OCI-LY7 (cell line): ENCODE results near the gene HNRNPU. TPM values are rescaled to one million over a fixed set of nuclear protein-coding genes. Genes with fewer than 3 reads are reported as not detected.

Experiments used
- BruUV-seq: library from RNA; stranded (reverse); fragments of 400-500 nt; replicated peaks from 2 replicates; lab custom pipeline; 2021; lab: Mats Ljungman, UMichigan
- CTCF ChIA-PET: fragments of 300-600 bp; sonication (Branson Sonifier 250); formaldehyde crosslinking; loops from one replicate; lab custom pipeline; 2022; ENCODE audit warnings: antibody characterized with exemption; ENCODE audit not compliant: unreplicated experiment; lab: Charles Lee
- POLR2A ChIA-PET: fragments of 300-600 bp; sonication (Branson Sonifier 250); formaldehyde crosslinking; loops from one replicate; lab custom pipeline; 2022; ENCODE audit warnings: antibody characterized with exemption; lab: Charles Lee
- DNase-seq: peaks from one replicate; pipeline ENCODE4 v3.0.0-alpha.2; 2015; ENCODE audit warnings: low spot score
- H2AFZ ChIP-seq: fragments of 200-600 bp; sonication (generic), shearing (Covaris generic); 2 replicates; pipeline ENCODE4 v1.6.1; 2014; ENCODE audit warnings: mild to moderate bottlenecking, antibody characterized with exemption, low read length, moderate library complexity
- H3K27ac ChIP-seq: fragments of 200-600 bp; sonication (generic); 2 replicates; pipeline ENCODE4 v1.5.1; 2014; ENCODE audit warnings: mixed run types, low read depth, mild to moderate bottlenecking, moderate library complexity, low read length, inconsistent platforms; ENCODE audit not compliant: poor library complexity, severe bottlenecking
- H3K36me3 ChIP-seq: fragments of 200-600 bp; sonication (generic); 2 replicates; pipeline ENCODE4 v1.6.1; 2014; ENCODE audit warnings: mild to moderate bottlenecking, antibody characterized with exemption, low read length, moderate library complexity, mixed read lengths; ENCODE audit not compliant: insufficient read depth
- H3K4me1 ChIP-seq: fragments of 200-600 bp; sonication (generic); 2 replicates; pipeline ENCODE4 v1.5.1; 2014; ENCODE audit warnings: mild to moderate bottlenecking, low read length; ENCODE audit not compliant: insufficient read depth, poor library complexity, severe bottlenecking
- H3K4me2 ChIP-seq: fragments of 200-600 bp; sonication (generic); 2 replicates; pipeline ENCODE4 v1.6.1; 2014; ENCODE audit warnings: mild to moderate bottlenecking, low read length
- H3K4me3 ChIP-seq: fragments of 200-600 bp; sonication (generic); 2 replicates; pipeline ENCODE4 v1.5.1; 2014; ENCODE audit warnings: mild to moderate bottlenecking, low read depth, low read length; ENCODE audit not compliant: poor library complexity, severe bottlenecking
- H3K79me2 ChIP-seq: fragments of 200-600 bp; sonication (generic); 2 replicates; pipeline ENCODE4 v1.6.1; 2016; ENCODE audit warnings: low read depth, mild to moderate bottlenecking, low read length, moderate library complexity, mixed read lengths; ENCODE audit not compliant: insufficient read depth
- H3K9me2 ChIP-seq: fragments of 200-600 bp; sonication (generic); 2 replicates; pipeline ENCODE4 v1.6.1; 2016; ENCODE audit warnings: mild to moderate bottlenecking, low read length, mixed read lengths; ENCODE audit not compliant: insufficient read depth
- H3K9me3 ChIP-seq: fragments of 200-600 bp; sonication (generic); 2 replicates; pipeline ENCODE4 v1.6.1; 2014; ENCODE audit warnings: mild to moderate bottlenecking, mixed run types, low read length, mixed read lengths
- H4K20me1 ChIP-seq: fragments of 200-600 bp; sonication (generic); 2 replicates; pipeline ENCODE4 v1.6.1; 2014; ENCODE audit warnings: mild to moderate bottlenecking, antibody characterized with exemption, low read length, moderate library complexity, mixed read lengths; ENCODE audit not compliant: insufficient read depth
- EZH2phosphoT487 ChIP-seq: fragments of 200-600 bp; sonication (generic); IDR thresholded peaks from 2 replicates; pipeline ENCODE4 v1.6.1; 2018; ENCODE audit warnings: low read depth, borderline replicate concordance, mild to moderate bottlenecking, mixed run types, antibody characterized with exemption, low read length, moderate library complexity, mixed read lengths
- intact Hi-C: fragments of 100-400 bp; cut with micrococcal nuclease; formaldehyde crosslinking; loops from one replicate; pipeline ENCODE4 v1.10.0; 2022; ENCODE audit not compliant: unreplicated experiment
- total RNA-seq, 2 experiments: library from RNA; depleted of rRNA in 1 of 2; stranded (reverse); fragments of >200 nt in 1 of 2; shearing (Covaris generic) in 1 of 2; gene quantifications; 2 replicates each; pipeline ENCODE4 v1.2.3, GENCODE V29; 2014 to 2022
- TF ChIP-seq, protein P1 (sequence below): fragments of 200-600 bp; sonication (generic); conservative IDR thresholded peaks from 2 replicates; pipeline ENCODE4 v1.5.1; 2014; ENCODE audit warnings: mild to moderate bottlenecking, antibody characterized with exemption, low read length, moderate library complexity, mixed read lengths

Gene HNRNPU
- total RNA-seq, 2 experiments from 2014 or later: 426 to 650 TPM

DNA sequence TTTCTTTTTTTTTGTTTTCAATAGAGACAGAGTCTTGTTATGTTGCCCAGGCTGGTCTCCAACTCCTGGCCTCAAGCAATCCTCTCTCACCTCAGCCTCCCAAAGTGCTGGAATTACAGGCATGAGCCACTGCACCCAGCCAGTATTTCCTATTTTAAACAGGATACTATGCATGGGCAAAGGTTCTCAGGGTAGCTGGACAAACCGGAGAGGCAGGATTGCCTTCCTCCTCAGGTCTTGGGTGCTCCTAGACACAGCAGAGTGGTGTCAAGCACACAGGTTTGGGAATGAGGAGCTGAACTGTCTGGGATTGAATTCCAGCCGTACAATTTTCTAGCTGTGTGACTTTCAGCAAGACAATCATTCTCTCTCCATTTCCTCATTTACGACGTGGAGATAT is 22.9 kb upstream of the HNRNPU start:
- Histone ChIP-seq H3K9me2 (no peaks in the 10 kb centered on the region), H4K20me1 (no peaks in the 10 kb centered on the region), H3K79me2 (no peaks in the 10 kb centered on the region), H3K27ac (no peak overlapping the region), H2AFZ (no peak overlapping the region), H3K4me2 (no peak overlapping the region), H3K4me3 (no peak overlapping the region), H3K9me3 (no peaks in the 10 kb centered on the region), H3K4me1 (no peaks in the 10 kb centered on the region), H3K36me3 (no peaks in the 10 kb centered on the region)
- BruUV-seq: no TSS peak
- no peak for DNase-seq
- intact Hi-C loops: no loop called here
- ChIA-PET POLR2A (interaction anchor here (0.6 to 0.9 kb wide), 3 partner anchors 13 to 29 kb away, joined by 3 to 4 read pairs (median 3); no protein-coding TSS in a partner anchor), CTCF (no interaction called here)
- TF ChIP-seq EZH2phosphoT487: no peak
- TF ChIP-seq, protein P1, sequence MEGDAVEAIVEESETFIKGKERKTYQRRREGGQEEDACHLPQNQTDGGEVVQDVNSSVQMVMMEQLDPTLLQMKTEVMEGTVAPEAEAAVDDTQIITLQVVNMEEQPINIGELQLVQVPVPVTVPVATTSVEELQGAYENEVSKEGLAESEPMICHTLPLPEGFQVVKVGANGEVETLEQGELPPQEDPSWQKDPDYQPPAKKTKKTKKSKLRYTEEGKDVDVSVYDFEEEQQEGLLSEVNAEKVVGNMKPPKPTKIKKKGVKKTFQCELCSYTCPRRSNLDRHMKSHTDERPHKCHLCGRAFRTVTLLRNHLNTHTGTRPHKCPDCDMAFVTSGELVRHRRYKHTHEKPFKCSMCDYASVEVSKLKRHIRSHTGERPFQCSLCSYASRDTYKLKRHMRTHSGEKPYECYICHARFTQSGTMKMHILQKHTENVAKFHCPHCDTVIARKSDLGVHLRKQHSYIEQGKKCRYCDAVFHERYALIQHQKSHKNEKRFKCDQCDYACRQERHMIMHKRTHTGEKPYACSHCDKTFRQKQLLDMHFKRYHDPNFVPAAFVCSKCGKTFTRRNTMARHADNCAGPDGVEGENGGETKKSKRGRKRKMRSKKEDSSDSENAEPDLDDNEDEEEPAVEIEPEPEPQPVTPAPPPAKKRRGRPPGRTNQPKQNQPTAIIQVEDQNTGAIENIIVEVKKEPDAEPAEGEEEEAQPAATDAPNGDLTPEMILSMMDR: no peak

DNA sequence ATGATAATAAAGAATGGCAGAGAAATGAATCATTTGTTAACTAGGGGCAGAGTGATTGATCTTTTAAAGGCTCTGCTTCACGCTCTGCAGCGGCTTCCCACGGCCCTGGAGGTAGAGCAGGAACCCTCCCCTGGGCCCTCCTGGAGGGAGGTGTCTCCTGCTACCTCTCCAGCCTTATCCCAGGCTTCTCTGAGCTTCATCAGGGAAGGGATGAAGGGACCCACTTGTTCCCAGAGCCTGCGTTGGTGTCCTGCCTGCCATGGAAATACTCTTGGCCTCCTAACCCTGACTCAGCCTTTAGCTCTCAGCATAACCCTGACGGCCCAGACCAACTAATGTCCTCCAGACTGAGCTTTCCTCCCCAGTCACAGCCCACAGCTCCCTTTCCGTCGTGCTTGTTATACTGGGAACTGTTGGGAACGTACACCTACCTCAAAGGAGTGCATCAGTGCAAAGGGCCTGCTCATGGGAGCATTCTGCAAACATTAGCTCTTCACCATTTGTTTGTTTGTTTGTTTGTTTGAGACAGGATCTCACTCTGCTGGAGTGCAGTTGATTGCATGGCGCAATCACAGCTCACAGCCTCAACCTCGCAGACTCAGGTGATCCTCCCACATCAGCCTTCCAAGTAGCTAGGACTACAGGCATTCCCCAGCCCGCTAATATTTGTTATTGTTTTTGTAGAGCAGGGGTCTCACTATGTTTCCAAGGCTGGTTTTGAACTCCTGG is 17.4 kb upstream of the HNRNPU start:
- intact Hi-C loops: no loop called here
- Histone ChIP-seq H4K20me1 (no peaks in the 10 kb centered on the region), H3K79me2 (no peaks in the 10 kb centered on the region), H3K4me2 (no peak overlapping the region), H3K4me1 (no peaks in the 10 kb centered on the region), H3K9me2 (no peaks in the 10 kb centered on the region), H2AFZ (no peak overlapping the region), H3K27ac (no peak overlapping the region), H3K36me3 (no peaks in the 10 kb centered on the region), H3K4me3 (no peak overlapping the region), H3K9me3 (no peaks in the 10 kb centered on the region)
- no peak for DNase-seq
- TF ChIP-seq, protein P1: no peak
- no peak for TF ChIP-seq EZH2phosphoT487
- no TSS peak for BruUV-seq
- CTCF ChIA-PET: no interaction called here
- POLR2A ChIA-PET: interaction anchor here (0.6 to 1.9 kb wide), 3 partner anchors 10 to 75 kb away, joined by 3 to 17 read pairs (median 3); no protein-coding TSS in a partner anchor

DNA sequence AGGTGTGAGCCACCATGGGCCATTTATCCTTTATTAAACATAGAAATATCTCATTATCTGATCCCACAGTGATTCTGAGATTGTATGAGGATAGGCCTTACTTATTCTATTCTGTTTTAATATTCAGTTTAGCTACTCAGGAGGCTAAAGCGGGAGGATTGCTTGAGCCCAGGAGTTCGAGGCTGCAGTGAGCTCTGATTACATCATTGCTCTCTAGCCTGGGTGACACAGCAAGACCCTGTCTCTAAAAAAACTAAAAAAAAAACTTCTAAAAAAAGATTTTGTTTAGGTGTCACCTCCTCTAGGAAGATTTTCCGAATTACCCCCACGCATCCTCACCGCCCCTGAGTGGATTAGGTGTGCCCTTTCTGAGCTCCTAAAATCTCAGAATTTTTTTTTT is 14.3 kb upstream of the HNRNPU start:
- H3K9me3 ChIP-seq: no peaks in the 10 kb centered on the region
- TF ChIP-seq EZH2phosphoT487: no peak
- TF ChIP-seq, protein P1: no peak
- no peaks in the 10 kb centered on the region for H3K36me3 ChIP-seq
- H3K4me2 ChIP-seq: no peak overlapping the region
- no peaks in the 10 kb centered on the region for H3K9me2 ChIP-seq
- intact Hi-C loops: no loop called here
- no peak overlapping the region for H3K4me3 ChIP-seq
- H3K4me1 ChIP-seq: no peaks in the 10 kb centered on the region
- ChIA-PET POLR2A (interaction anchor here (0.6 to 1.4 kb wide), 6 partner anchors 9 to 430 kb away, joined by 3 to 8 read pairs (median 5); no protein-coding TSS in a partner anchor), CTCF (no interaction called here)
- no peaks in the 10 kb centered on the region for H4K20me1 ChIP-seq
- no peak overlapping the region for H3K27ac ChIP-seq
- no peak for DNase-seq
- H3K79me2 ChIP-seq: no peaks in the 10 kb centered on the region
- H2AFZ ChIP-seq: no peak overlapping the region
- BruUV-seq: no TSS peak
